ENCODE results near the gene TMEM267.
"Not testable (repeated sequence)": the region's sequence is repeated elsewhere in the genome, so short reads cannot be mapped to it uniquely, and the experiment has no call there.

The TMEM267 gene

GRCh38 chr5:43461066-43461465, 22.6 kb downstream of the TMEM267 start:
- no peak for DNase-seq (ENCODE audit: low read depth in 2 of 2)

DNA sequence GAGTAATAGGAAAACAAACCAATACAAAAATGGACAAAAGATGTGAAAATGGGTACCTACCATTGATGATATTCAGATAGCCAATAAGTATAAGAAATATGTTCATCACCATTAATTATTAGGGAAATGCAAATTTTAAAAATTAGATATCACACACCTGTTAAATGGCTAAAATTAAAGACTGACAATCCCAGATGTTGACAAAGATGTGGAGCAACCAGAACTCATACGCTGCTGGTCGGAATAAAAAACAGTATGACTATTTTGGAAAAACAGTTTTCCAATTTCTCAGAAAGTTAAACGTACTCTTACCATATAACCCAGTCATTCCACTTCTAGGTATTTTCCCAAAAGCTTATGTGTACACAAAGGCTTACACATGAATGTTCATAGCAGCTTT, 27.1 kb downstream of the TMEM267 start:
- DNase-seq (ENCODE audit: low read depth in 2 of 2), result no peak

DNA sequence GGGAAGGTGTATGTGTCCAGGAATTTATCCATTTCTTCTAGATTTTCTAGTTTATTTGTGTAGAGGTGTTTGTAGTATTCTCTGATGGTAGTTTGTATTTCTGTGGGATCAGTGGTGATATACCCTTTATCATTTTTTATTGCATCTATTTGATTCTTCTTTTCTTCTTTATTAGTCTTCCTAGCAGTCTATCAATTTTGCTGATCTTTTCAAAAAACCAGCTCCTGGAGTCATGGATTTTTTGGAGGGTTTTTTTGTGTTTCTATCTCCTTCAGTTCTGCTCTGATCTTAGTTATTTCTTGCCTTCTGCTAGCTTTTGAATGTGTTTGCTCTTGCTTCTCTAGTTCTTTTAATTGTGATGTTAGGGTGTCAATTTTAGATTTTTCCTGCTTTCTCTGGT, 42.1 kb downstream of the TMEM267 start:
- not testable (repeated sequence) for DNase-seq (ENCODE audit: low read depth in 2 of 2)

- no peak for DNase-seq (ENCODE audit: low read depth in 2 of 2)
These were observed 46.5 kb downstream of the TMEM267 start for GRCh38 chr5:43437062-43437660.

DNA sequence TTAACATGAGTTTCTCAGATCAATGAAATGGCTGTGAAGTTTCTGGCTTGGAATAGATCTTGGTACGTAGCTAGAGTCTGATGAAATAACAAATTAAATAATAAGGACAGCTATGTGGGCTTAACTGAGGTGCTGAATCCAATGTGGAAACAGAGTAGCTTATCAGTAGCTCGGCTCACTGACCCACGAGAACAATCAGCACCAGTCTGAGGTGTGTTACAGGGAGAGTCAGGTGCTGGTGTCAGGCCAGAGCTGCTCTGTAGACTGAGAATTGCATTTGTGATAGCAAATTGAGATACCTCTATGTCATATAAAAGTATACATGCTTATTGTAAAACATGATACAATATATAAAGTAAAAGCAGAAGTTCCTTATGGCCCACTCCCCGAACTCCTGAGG, 50.3 kb downstream of the TMEM267 start:
- no peak for DNase-seq (ENCODE audit: low read depth in 2 of 2)

- DNase-seq (ENCODE audit: low read depth in 2 of 2), result no peak
These were observed 50.9 kb downstream of the TMEM267 start for GRCh38 chr5:43432486-43433375.

DNA sequence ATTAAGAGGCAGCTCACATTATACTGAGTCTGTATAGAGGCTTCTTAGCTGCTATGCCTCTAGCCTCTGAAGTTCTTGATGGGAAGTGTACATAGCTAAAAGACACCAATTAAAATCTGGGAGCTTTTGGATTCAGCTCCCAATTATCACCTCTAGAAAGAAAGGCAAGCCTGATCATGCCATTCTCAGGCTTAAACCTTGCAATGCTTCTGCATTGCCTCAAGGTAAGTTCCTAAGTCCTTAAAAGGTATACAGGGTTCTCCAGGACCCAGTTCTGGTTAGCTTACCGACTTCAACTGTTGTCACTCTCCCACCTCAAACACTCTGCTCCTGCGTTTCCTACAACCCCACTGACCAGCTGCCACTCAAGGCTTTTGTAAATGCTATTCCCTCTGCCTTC, 54.0 kb downstream of the TMEM267 start:
- DNase-seq (ENCODE audit: low read depth in 2 of 2), result no peak

- DNase-seq (ENCODE audit: low read depth in 2 of 2), result no peak
These were observed 54.6 kb downstream of the TMEM267 start for GRCh38 chr5:43429016-43429415.

GRCh38 chr5:43427306-43427705, 56.4 kb downstream of the TMEM267 start:
- no peak for DNase-seq (ENCODE audit: low read depth in 2 of 2)

GRCh38 chr5:43425983-43426382, 57.7 kb downstream of the TMEM267 start:
- no peak for DNase-seq (ENCODE audit: low read depth in 2 of 2)

DNA sequence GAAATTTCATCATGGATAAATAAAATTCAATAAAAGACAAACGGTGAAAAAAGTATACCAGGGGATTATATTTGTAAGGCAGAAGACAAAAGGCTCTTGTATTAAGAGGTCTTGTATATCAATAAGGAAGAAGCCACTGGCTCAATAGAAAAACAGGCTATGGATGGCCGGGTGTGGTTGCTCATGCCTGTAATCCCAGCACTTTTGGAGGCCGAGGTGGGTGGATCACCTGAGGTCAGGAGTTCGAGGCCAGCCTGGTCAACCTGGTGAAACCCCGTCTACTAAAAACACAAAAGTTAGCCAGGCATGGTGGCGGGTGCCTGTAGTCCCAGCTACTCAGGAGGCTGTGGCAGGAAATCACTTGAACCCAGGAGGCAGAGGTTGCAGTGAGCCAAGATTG, 60.6 kb downstream of the TMEM267 start:
- not testable (repeated sequence) for DNase-seq (ENCODE audit: low read depth in 2 of 2)

DNA sequence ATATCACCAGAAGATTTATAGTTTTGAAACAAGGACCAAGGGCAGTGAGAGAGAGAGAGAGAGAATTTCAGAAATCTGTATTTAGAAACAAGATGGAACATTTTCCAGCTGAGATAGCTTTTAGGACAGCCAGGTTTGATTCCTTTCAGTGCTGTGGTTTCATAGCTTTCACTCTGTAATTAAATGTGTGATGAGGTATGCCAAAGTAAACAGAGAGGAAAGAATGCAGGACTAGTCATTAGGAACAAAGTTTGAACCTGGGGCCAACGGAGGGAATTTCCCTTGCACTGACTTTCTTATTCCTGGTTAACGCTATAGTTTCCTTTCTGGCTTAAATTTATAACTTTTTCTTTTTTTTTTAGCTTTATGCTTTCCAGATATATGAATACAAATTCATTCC, 61.5 kb downstream of the TMEM267 start:
- DNase-seq (ENCODE audit: low read depth in 2 of 2), result no peak

DNA sequence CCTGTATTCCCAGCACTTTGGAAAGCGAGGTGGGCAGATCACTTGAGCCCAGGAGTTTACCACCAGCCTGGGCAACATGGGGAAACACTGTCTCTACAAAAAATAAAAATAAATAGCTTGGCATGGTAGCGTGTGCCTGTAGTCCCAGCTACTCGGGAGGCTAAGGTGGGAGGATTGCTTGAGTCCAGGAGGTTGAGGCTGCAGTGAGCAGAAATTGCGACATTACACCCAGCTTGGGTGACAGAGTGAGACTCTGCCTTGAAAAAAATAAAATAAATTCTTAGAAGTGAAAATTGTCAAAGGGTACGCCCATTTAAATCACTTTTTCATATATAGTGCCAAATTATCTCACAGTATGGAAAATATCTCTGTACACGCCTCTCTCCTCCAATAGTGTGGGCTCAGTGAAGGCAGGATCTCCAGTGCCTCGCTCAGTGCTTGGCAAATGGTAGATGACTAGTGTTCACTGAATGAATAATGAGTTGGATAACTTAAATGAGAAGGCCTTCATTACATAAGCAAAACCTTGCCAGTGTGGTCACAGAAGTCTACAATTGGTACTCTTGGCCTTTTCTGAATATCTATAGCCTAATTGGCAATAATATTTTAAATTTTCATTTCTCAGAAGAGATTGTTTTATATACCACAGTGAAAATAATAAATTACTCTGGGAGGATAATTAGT, 62.1 kb downstream of the TMEM267 start:
- DNase-seq (ENCODE audit: low read depth in 2 of 2), result no peak

DNA sequence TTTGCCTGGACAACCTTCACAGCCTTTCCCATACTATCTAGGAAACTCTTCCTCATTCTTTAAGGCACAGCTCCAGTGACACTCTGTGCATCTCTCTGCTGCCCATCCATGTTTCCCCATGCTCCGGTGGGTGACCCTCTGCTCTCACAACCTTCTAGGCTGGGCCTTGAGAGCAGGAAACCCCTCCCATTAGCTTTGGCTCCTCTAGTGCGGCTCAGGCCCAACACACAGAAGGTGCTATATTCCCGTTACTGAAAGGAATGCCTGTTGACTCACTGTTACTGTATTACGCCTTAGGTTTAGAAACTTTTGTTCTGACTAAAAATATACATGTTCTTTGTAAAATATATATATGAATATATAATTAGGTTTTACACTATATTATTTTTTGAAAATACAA, 63.4 kb downstream of the TMEM267 start:
- no peak for DNase-seq (ENCODE audit: low read depth in 2 of 2)

GRCh38 chr5:43418561-43418960, 65.1 kb downstream of the TMEM267 start:
- DNase-seq (ENCODE audit: low read depth in 2 of 2), result no peak

- DNase-seq (ENCODE audit: low read depth in 2 of 2), result no peak
These were observed 66.8 kb downstream of the TMEM267 start for GRCh38 chr5:43416803-43417394.

- DNase-seq (ENCODE audit: low read depth in 2 of 2), result no peak
These were observed 67.5 kb downstream of the TMEM267 start for GRCh38 chr5:43415935-43416802.

DNA sequence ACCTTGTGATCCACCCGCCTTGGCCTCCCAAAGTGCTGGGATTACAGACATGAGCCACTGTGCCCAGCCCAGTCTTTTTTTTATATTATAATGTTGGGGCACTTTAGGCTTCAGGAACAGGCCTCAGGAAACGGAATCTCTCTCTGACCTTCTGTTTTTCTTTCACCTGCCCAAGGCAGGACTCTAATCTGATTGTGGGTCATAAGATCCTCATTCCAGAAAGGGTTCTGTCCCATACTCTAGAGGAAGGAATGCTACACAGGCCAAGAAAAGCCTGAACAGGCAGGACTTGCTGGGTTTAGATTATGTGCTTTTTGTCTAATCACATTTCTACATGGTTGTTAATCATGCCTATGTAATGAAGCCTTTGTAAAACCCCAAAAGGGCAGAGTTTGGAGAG, 69.7 kb downstream of the TMEM267 start:
- DNase-seq (ENCODE audit: low read depth in 2 of 2), result no peak

GRCh38 chr5:43412644-43413043, 71.0 kb downstream of the TMEM267 start:
- no peak for DNase-seq (ENCODE audit: low read depth in 2 of 2)

GRCh38 chr5:43412156-43412555, 71.5 kb downstream of the TMEM267 start, which contains the start of gene CCL28:
Gene CCL28 (minus strand): TSS chr5:43412391. CDS start chr5:43412316, 75 bp downstream.
- no peak for DNase-seq (ENCODE audit: low read depth in 2 of 2)

DNA sequence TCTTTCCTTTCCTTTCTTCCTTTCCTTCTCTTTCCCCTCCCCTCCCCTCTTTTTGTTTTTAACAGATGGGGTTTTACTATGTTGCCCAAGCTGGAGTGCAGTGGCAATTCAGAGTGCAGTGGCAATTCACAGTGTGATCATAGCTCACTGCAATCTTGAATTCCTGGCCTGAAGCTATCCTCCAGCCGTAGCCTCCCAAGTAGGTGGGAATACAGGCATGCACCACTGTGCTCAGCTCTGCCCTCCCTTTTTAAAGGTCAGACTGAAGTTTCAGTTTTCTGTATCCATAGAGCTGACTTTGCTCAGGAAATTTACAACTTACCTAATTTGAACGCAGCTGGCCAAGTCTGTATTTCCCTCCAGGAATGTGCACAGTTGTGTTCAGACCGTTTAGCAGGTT, 72.2 kb downstream of the TMEM267 start:
- no peak for DNase-seq (ENCODE audit: low read depth in 2 of 2)

Measured in stimulated activated CD4-positive, alpha-beta T cell treated with anti-CD3 and anti-CD28 coated beads, Interleukin-4, amount 100 ng/mL, for 48 hours (primary cell).